ENCODE measurements around the gene MSH5. TPM values are rescaled to one million over a fixed set of nuclear protein-coding genes. Genes with fewer than 3 reads are reported as not detected.

MSH5 gene
- total RNA-seq, 2 donors from 2014 or later, result 13.3 to 34.2 TPM

DNA sequence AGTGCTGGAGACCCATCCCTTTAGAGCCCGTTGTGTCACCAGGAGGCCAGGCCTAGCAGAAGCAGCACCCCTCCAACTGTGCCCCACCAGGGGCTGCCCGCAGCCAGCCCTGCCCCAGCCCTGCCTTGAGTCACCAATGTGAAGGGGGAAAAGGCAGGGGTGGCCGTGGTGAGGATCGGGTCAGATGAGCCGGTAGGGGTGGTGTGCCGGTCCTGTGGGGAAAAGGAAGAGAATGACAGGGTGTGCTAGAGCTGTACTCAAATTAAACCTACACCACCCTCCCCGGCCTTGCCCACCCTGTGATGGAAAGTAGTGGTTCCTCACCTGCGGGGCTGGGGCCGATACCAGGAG, 25.7 kb downstream of the MSH5 start:
- no peaks in the 10 kb centered on the region for H3K36me3 ChIP-seq
- no peaks in the 10 kb centered on the region for H3K27me3 ChIP-seq
- H3K4me1 ChIP-seq, result no peaks in the 10 kb centered on the region
- H3K4me3 ChIP-seq, result no peak overlapping the region
- intact Hi-C loops (cut with DNase I), result loop anchor here (5.0 to 10.0 kb wide), 2 partner anchors 83 to 189 kb away; partner anchors contain the start of genes LY6G5C, NELFE and SKIC2
- H3K9me3 ChIP-seq, result no peaks in the 10 kb centered on the region
- no peak overlapping the region for H3K27ac ChIP-seq
- DNase-seq, result no peak
- TF ChIP-seq CTCF (IDR thresholded peaks at IDR 0.05), result no peak
- no peak overlapping the region for H3K9ac ChIP-seq (ENCODE audit: low read depth in 2 of 2, low read length in 2 of 2)

GRCh38 chr6:31765910-31766794, 26.3 kb downstream of the MSH5 start:
- Histone ChIP-seq H3K27ac (no peak overlapping the region), H3K36me3 (no peaks in the 10 kb centered on the region), H3K4me1 (no peaks in the 10 kb centered on the region), H3K9ac (ENCODE audit: low read depth in 2 of 2, low read length in 2 of 2) (peak overlapping the region in 1 of 2 donors; percentile 43), H3K9me3 (no peaks in the 10 kb centered on the region), H3K27me3 (no peaks in the 10 kb centered on the region), H3K4me3 (peak overlapping the region; percentile 15)
- no peak for TF ChIP-seq CTCF (IDR thresholded peaks at IDR 0.05)
- intact Hi-C loops (cut with DNase I), result loop anchor here (5.0 to 10.0 kb wide), 2 partner anchors 84 to 189 kb away; partner anchors contain the start of genes LY6G5C, NELFE and SKIC2
- peak; percentile 44 for DNase-seq

DNA sequence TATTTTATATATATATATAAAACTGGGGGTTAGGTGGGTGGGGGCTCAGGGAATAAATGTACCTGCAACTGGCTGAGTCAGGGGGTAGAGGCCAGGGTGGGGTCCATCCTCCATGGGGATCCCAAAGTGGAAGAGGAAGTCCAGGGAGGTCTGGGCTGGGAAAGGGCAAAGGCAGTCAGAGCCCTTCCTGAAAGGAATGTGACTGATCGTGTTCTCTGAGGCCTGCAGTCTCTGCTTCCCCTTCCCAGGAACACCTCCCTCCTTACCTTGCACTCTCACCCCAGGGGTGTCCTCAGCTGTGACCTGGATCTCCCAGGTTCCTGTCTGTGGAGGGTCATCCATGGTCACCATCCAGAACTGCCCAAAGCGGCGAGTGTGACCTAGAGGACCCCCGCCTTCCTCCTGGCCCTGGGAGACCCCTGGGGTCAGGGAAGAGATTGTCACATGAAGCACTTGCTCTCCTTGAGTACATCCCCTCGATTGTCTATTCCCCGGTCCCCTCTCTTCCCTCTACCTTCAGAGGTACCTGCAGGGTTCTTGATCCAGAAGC, 27.4 kb downstream of the MSH5 start:
- H3K9me3 ChIP-seq, result no peaks in the 10 kb centered on the region
- H3K36me3 ChIP-seq, result no peaks in the 10 kb centered on the region
- no peak for TF ChIP-seq CTCF (IDR thresholded peaks at IDR 0.05)
- no peak overlapping the region for H3K27ac ChIP-seq
- H3K27me3 ChIP-seq, result no peaks in the 10 kb centered on the region
- no peak overlapping the region for H3K4me3 ChIP-seq
- no peaks in the 10 kb centered on the region for H3K4me1 ChIP-seq
- no peak for DNase-seq
- H3K9ac ChIP-seq (ENCODE audit: low read depth in 2 of 2, low read length in 2 of 2), result no peak overlapping the region
- intact Hi-C loops (cut with DNase I), result loop anchor here (5.0 to 10.0 kb wide), 2 partner anchors 85 to 188 kb away; partner anchors contain the start of genes LY6G5C, NELFE and SKIC2

DNA sequence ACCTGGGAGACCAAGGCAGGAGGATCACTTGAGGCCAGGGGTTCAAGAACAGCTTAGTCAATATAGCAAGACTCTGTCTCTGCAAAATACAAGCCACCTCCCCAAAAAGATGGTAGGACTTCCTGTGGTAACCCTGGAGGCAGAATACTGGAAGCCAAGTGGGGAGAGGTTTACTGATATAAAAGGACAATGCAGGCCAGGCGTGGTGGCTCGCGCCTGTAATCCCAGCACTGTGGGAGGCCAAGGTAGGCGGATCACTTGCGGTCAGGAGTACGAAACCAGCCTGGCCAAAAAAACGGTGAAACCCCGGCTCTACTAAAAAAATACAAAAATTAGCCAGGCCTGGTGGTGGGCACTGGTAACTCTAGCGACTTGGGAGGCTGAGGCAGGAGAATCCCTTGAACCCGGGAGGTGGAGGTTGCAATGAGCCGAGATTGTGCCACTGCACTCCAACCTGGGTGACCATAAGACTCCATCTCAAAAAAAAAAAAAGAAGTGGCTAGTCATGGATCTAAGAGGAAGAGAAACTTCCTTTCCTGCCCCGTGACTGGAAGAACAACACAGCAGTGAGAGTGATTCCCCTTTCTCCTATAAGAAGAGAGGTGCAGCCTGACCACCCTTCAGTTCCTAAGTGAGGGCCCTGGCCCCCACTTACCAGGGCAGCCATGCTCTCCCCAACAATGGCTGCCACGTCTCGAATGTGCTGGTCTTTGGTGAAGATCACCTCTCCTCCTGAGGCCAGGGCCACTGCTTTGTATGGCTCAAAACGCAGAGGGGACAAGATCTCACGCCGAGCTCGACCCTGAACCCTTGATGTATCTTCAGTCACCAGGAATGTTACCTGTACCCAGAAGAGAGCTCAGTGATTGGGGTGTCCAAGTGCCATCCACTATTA, 28.8 kb downstream of the MSH5 start:
- intact Hi-C loops (cut with DNase I), result loop anchor here (5.0 to 10.0 kb wide), 2 partner anchors 86 to 186 kb away; partner anchors contain the start of genes LY6G5C, NELFE and SKIC2
- no peak for TF ChIP-seq CTCF (IDR thresholded peaks at IDR 0.05)
- Histone ChIP-seq H3K27me3 (no peaks in the 10 kb centered on the region), H3K4me1 (no peaks in the 10 kb centered on the region), H3K4me3 (no peak overlapping the region), H3K27ac (no peak overlapping the region), H3K9ac (ENCODE audit: low read depth in 2 of 2, low read length in 2 of 2) (no peak overlapping the region), H3K9me3 (no peaks in the 10 kb centered on the region), H3K36me3 (no peaks in the 10 kb centered on the region)
- DNase-seq, result no peak
